Measurements from ENCODE around the gene SECTM1.

SECTM1 gene

DNA sequence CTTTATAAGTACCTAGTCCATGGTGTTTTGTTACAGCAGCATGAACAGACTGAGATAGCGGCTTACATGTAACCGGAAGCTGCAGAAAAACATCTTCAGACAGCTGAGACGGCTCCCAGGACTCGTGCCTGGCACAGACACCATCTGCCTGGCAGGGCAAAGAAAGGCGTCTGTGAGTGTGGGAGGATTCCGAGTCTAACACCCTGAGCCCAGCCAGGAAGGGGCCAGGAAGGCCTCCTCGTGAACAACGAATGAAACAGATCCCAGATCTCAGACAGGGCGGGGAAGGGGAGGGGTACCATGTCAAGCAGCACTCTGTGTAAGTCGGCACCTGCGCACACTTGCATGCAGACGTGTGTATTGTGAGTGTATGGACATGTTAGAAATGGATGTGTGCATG is 55.7 kb downstream of the SECTM1 start:
- DNase-seq: no peak

DNA sequence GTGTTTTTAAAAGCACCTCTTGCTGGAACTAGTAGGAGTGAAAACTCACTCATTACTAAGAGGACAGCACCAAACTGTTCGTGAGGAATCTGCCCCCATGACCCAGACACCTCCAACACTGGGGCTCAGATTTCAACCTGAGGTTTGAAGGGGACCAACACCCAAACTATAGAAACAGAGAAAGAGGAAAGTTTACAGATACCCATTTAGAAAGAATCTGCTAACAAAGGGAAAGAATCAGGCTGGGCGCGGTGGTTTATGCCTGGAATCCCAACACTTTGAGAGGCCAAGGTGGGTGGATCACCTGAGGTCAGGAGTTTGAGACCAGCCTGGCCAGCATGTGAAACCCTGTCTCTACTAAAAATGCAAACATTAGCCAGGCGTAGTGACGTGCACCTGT is 56.6 kb downstream of the SECTM1 start:
- no peak for DNase-seq

DNA sequence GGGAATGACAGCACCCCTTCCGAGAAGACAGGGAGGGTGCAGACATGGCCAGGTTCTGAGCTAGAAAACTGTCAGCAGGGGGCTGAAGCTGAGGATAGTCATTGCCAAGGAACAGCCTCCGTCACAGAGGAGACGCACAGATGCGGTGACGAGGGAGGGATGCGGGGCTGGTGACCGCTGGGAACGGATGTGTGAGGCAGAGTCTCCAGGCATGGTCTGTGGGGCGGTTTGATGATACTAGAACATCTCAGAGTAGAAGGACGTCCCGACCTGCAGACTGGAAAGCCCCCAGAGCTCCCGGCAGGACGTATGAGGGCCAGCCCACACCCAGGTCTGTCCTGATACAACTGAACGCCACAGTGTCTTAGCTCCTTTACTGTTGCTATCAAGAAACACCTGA is 58.2 kb downstream of the SECTM1 start:
- DNase-seq: no peak

DNA sequence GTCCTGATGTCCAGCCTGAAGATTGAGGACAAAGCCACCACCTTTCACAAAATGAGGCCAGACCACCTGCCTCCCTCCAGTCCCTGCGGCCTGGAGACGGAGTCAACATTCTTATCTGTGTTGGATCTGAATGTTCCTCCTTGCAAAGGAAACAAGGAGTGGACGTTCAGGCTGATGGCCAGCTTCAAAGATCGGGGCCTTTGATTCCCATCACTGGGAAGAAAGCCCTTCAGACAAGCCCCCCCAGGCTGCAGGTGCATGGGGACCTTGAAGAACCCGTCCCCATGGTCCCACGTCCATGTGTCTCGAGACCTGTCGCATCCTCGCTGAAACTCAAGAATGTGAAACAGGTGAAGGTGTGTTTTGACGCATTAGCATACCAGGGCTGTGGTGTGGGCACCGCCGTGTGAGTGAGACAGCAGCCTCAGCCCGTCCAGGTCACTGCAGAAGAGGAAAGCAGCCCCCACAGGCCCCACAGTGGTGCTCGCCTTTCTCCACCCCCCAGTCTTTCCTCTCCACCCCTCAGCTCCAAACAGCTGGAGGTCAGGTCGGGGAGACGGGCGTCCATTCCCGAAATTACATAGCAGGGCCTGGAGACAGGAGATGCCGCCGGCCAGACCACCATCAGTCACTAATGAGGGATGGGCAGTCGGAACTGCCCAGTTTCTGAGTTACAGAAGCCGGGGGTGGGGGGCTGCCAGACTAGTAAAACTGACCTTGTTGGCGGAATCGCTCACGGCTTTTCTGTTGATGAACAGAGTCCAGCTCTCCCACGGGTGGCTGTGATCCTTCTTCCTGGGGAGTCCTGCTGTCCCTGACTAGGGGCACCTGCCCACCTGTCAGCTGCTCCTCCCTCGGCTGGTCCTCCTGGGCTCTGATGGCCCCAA is 59.2 kb downstream of the SECTM1 start:
- DNase-seq: no peak

DNA sequence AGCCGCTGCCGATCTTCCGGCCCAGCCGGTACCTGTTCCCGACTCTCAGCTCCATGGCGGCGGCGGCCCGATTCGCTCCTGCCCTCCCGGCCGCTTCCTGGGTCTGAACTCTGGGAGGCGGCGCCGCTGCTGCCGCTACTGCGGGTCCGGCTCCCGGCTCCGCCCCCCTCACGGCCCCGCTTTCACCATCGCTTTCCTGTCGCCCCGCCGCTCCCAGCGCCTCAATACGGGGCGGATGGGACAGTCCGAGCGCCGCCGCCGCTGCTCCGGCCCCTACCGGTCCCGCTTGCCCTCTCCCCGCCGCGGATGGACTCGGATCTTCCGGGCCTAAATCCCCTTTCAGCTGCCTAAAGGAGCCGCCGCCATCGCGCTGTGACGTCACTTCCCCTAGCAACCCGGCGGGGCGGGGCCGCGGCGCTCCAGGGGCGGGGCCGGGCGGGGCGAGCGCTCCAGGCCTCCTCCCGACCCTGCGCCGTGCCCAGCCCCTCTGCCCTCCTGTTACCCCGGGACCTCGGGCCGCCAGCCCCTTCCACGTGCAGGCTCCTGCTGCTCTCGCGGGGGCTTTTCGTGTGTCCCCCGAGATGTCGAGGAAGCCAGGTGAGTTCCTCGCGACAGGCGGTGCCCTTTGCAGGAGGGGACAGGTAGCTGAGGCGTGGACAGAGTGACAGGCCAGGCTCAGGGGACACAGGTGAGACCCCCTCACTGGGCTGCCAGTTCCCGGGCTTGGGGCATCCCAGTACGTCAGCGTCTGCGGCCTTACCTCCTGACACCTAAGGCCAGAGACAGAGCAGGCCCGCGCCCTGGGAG is 60.0 kb downstream of the SECTM1 start, which contains the start of gene CSNK1D:
Gene CSNK1D (minus strand): TSS at position 374 of the 807 bp plus-strand sequence. CDS start 319 bp downstream, at position 55.
- DNase-seq: peak; percentile 92

DNA sequence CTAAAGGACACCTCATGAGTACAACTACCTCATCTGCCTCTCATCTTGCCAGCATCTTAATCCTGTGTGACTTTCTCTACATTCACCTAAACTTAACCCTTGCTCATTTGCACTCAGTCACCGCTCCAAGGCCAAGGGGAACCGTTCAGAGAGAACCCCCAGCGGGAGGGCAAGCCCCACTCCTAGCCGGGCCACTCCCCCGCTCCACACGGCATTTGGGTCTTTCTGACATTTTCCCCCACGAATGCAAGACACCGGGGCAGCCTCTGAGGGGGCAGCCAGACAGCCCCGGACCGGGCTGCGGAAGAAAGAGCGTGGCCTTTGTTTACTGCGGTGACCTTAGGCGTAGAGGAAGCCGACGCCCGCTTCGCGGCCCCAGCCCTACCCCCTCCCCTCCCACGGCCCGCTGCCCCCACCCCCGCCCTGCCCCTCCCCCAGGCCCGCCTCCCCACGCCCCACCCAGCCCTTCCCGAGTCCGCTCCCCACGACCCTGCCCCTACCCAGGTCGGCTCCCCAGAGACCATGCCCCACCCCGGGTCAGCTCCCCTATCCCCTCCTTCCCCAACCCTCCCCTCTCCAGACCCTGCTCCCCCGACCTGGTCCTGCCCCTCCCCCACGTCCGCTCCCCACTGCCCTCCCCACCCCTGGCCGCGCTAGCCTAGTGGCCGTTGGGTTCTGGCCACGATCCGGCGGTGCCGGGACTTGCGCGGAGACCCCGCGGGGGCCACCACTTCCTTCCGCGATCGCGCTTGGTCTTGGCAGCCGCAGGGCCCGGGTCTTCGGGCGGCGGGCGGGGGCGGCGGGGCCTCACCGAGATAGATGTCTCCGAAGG is 60.9 kb downstream of the SECTM1 start:
- peak; percentile 46 to 52 for DNase-seq

DNA sequence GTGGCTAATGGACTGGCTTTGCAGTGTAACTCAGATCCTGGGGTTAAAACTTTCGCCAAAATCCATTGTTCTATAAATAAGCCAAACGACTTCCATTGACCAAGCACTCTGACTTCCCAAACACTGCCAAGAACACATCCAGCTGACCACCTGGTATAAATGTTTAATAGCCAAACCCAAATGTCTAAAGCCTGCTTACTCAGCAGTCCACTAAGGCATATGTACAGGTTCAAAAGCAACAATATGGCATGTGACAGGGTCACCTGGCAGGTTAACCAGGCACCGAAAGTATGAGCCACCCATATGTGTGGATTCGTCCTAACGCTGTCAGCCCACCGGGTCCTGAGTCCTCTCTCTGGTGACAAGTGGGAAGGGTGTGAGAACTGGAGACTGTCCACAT is 62.2 kb downstream of the SECTM1 start:
- DNase-seq: no peak
